Measurements from ENCODE around the gene VSIG8. TPM values are rescaled to one million over a fixed set of nuclear protein-coding genes. Genes with fewer than 3 reads are reported as not detected.

VSIG8 gene
- total RNA-seq, 1 donor from 2014 or later: not detected

- no peak for DNase-seq (ENCODE audit: low read depth)
Observed at GRCh38 chr1:159829822-159830465, 32.5 kb downstream of the VSIG8 start.

GRCh38 chr1:159829273-159829634, 33.2 kb downstream of the VSIG8 start:
- DNase-seq (ENCODE audit: low read depth): no peak

GRCh38 chr1:159828581-159829272, 33.7 kb downstream of the VSIG8 start:
- no peak for DNase-seq (ENCODE audit: low read depth)

GRCh38 chr1:159828176-159828575, 34.3 kb downstream of the VSIG8 start:
- DNase-seq (ENCODE audit: low read depth): peak; percentile 68

GRCh38 chr1:159827549-159827948, 34.9 kb downstream of the VSIG8 start:
- no peak for DNase-seq (ENCODE audit: low read depth)

- no peak for DNase-seq (ENCODE audit: low read depth)
Observed at GRCh38 chr1:159827102-159827490, 35.4 kb downstream of the VSIG8 start.

GRCh38 chr1:159826441-159827101, 35.9 kb downstream of the VSIG8 start, which contains the start of gene SLAMF8:
Gene SLAMF8, plus strand, starts transcription at chr1:159826873. Its CDS starts 26 bp downstream, at chr1:159826899.
- no peak for DNase-seq (ENCODE audit: low read depth)

- DNase-seq (ENCODE audit: low read depth): no peak
Observed at GRCh38 chr1:159825564-159825963, 36.9 kb downstream of the VSIG8 start.

- no peak for DNase-seq (ENCODE audit: low read depth)
Observed at GRCh38 chr1:159823406-159823805, 39.1 kb downstream of the VSIG8 start.

- DNase-seq (ENCODE audit: low read depth): no peak
Observed at GRCh38 chr1:159821171-159821867, 41.1 kb downstream of the VSIG8 start.

GRCh38 chr1:159817276-159818041, 45.0 kb downstream of the VSIG8 start:
- DNase-seq (ENCODE audit: low read depth): peak; percentile 24

GRCh38 chr1:159815926-159816325, 46.5 kb downstream of the VSIG8 start:
- DNase-seq (ENCODE audit: low read depth): no peak

- DNase-seq (ENCODE audit: low read depth): no peak
Observed at GRCh38 chr1:159804924-159805323, 57.5 kb downstream of the VSIG8 start.

Other genes with a start within 250 kb of the VSIG8 start
- not detected in 2 replicates for gene CRP, start 148.1 kb downstream of the VSIG8 start, total RNA-seq
- gene DUSP23, start 81.7 kb downstream of the VSIG8 start, total RNA-seq: 34.0 and 69.3 TPM in 2 replicates
- gene FCRL6, start 60.3 kb downstream of the VSIG8 start, total RNA-seq: 0.05 TPM in 1 of 2 replicates, not detected in the other
- gene SLAMF8, start 35.8 kb downstream of the VSIG8 start, total RNA-seq: 0.30 and 2.6 TPM in 2 replicates
- gene CFAP45, start 37.5 kb upstream of the VSIG8 start, total RNA-seq: 0.25 and 0.69 TPM in 2 replicates
- 526 and 548 TPM in 2 replicates for gene TAGLN2, start 62.9 kb upstream of the VSIG8 start, total RNA-seq
- gene IGSF9, start 83.0 kb upstream of the VSIG8 start, total RNA-seq: not detected in 2 replicates
- gene SLAMF9, start 91.6 kb upstream of the VSIG8 start, total RNA-seq: not detected in 2 replicates
- 4.0 and 5.2 TPM in 2 replicates for gene PIGM, start 169.3 kb upstream of the VSIG8 start, total RNA-seq
- gene KCNJ10, start 207.5 kb upstream of the VSIG8 start, total RNA-seq: 0.15 TPM in 1 of 2 replicates, not detected in the other
- gene KCNJ9, start 218.9 kb upstream of the VSIG8 start, total RNA-seq: not detected in 2 replicates
- 56.1 and 59.4 TPM in 2 replicates for gene IGSF8, start 236.0 kb upstream of the VSIG8 start, total RNA-seq